ENCODE results near the gene THSD4.

DNA sequence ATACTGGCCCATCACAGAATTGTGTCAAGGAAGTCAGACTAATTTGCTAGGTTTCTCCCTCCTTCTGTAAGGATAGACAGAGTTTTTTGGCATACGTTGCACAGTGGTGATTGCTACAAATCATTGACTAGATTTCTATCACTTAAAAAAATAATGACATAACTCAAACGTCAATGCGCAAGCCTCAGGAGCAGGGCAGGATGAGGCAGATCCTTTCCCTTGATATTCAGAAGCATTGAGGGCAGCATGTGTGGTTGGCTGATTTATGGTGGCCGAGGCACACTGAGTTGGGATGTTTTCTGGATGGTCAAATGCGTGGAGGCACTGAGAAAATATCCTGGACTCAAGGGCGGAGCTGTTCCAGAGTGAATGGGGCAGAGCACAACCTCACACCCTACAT, 14.4 kb downstream of the THSD4 start:
- no peak for TF ChIP-seq CTCF (IDR thresholded peaks at IDR 0.05; ENCODE audit: low read depth, low read length)
- no peak for TF ChIP-seq EZH2phosphoT487 (IDR thresholded peaks at IDR 0.05; ENCODE audit: low read depth)

All from OCI-LY3 (cell line).